A549 (cell line): ENCODE data around the gene TENM3.

Experiments
- CBX2 ChIP-seq: fragments of 200-600 bp; sonication (generic); IDR thresholded peaks from 2 replicates; pipeline ENCODE4 v1.6.1; 2016; ENCODE audit warnings: low read depth, mild to moderate bottlenecking, borderline replicate concordance
- CTCF ChIP-seq: fragments of >200 bp; sonication (Bioruptor Twin); formaldehyde crosslinking; IDR thresholded peaks from 3 replicates; pipeline ENCODE4 v1.5.1; 2016
- EP300 ChIP-seq, 2 experiments: fragments of >200 bp; sonication (Bioruptor Twin); formaldehyde crosslinking; IDR thresholded peaks; 2 replicates in 1 of 2; 3 replicates in 1 of 2; pipeline ENCODE4 v1.6.1; 2016 to 2017
- POLR2A ChIP-seq: IDR thresholded peaks from 2 replicates; pipeline ENCODE4 v1.6.1; 2012; ENCODE audit warnings: mild to moderate bottlenecking, low read length

GRCh38 chr4:182752158-182752910 is 509.1 kb downstream of the TENM3 start:
- TF ChIP-seq CBX2 (no peak), CTCF (no peak), EP300 (IDR thresholded peaks at IDR 0.05) (no peak), POLR2A (no peak)
